ENCODE data around the gene USP4. TPM values are rescaled to one million over a fixed set of nuclear protein-coding genes. Genes with fewer than 3 reads are reported as not detected.

USP4 gene
- total and polyA plus RNA-seq, 2 experiments from 2014 or later: 16.9 to 20.3 TPM

GRCh38 chr3:49295489-49296058, 44.3 kb downstream of the USP4 start:
- no peaks in the 10 kb centered on the region for H3K79me2 ChIP-seq (replicated peaks; ENCODE audit: insufficient read depth)
- no peaks in the 10 kb centered on the region for H3K9me2 ChIP-seq (ENCODE audit: insufficient read depth)
- no peaks in the 10 kb centered on the region for H4K20me1 ChIP-seq (replicated peaks; ENCODE audit: insufficient read depth)
- H3K4me1 Mint-ChIP-seq: no peaks in the 10 kb centered on the region
- TF ChIP-seq REST (IDR thresholded peaks at IDR 0.05; ENCODE audit: unreplicated experiment): no peak
- TF ChIP-seq EZH2phosphoT487 (IDR thresholded peaks at IDR 0.05; ENCODE audit: unreplicated experiment): no peak
- no peak for TF ChIP-seq ETS1 (IDR thresholded peaks at IDR 0.05)
- TF ChIP-seq STAT1 (IDR thresholded peaks at IDR 0.05; ENCODE audit: unreplicated experiment): no peak
- no peak for TF ChIP-seq NANOG (IDR thresholded peaks at IDR 0.05; ENCODE audit: borderline replicate concordance)
- TF ChIP-seq CTCF (conservative IDR thresholded peaks at IDR 0.05; ENCODE audit: low read depth in 2 of 2): peak; percentile 58 to 85
- DNase-seq (ENCODE audit: low spot score) (peak; percentile 60), ATAC-seq (no peak)
- no peak overlapping the region for H3K4me3 Mint-ChIP-seq
- H3K4me3 ChIP-seq: no peak overlapping the region
- H3K9me3 Mint-ChIP-seq: no peaks in the 10 kb centered on the region; the same call in 2 of the 3 replicates
- no peak overlapping the region for H3K27ac Mint-ChIP-seq
- H3K27me3 Mint-ChIP-seq (ENCODE audit: insufficient read depth, low read depth, poor library complexity): no peaks in the 10 kb centered on the region
- H2AFZ ChIP-seq: no peak overlapping the region
- H3K4me2 ChIP-seq: no peak overlapping the region
- no peaks in the 10 kb centered on the region for H3K27me3 ChIP-seq (ENCODE audit: insufficient read depth)
- peaks cover 39% of the 10 kb centered on the region; the same call in 1 of the 2 replicates for H3K36me3 ChIP-seq (ENCODE audit: insufficient read depth)
- H3F3A ChIP-seq (replicated peaks; ENCODE audit: low read depth): no peaks in the 10 kb centered on the region
- peaks cover 64% of the 10 kb centered on the region for H3K36me3 Mint-ChIP-seq (ENCODE audit: low read depth)
- no peak overlapping the region for H3K27ac ChIP-seq (ENCODE audit: low read depth)
- H3K4me1 ChIP-seq (ENCODE audit: insufficient read depth): no peaks in the 10 kb centered on the region

- ATAC-seq (no peak), DNase-seq (ENCODE audit: low spot score) (no peak)
- no peak overlapping the region for H3K27ac Mint-ChIP-seq
- no peak overlapping the region for H2AFZ ChIP-seq
- no peak overlapping the region for H3K27ac ChIP-seq (ENCODE audit: low read depth)
- H3K4me3 ChIP-seq: no peak overlapping the region
- no peaks in the 10 kb centered on the region for H3K4me1 Mint-ChIP-seq
- no peaks in the 10 kb centered on the region for H3K9me2 ChIP-seq (ENCODE audit: insufficient read depth)
- no peak overlapping the region for H3K4me2 ChIP-seq
- H3F3A ChIP-seq (replicated peaks; ENCODE audit: low read depth): no peaks in the 10 kb centered on the region
- no peak overlapping the region for H3K4me3 Mint-ChIP-seq
- no peaks in the 10 kb centered on the region for H3K27me3 Mint-ChIP-seq (ENCODE audit: insufficient read depth, low read depth, poor library complexity)
- H3K27me3 ChIP-seq (ENCODE audit: insufficient read depth): no peaks in the 10 kb centered on the region
- H3K4me1 ChIP-seq (ENCODE audit: insufficient read depth): no peaks in the 10 kb centered on the region
- no peaks in the 10 kb centered on the region; the same call in 2 of the 3 replicates for H3K9me3 Mint-ChIP-seq
- TF ChIP-seq STAT1 (IDR thresholded peaks at IDR 0.05; ENCODE audit: unreplicated experiment): no peak
- no peak for TF ChIP-seq ZNF114 (CRISPR knock-in tag; IDR thresholded peaks at IDR 0.05)
- H3K36me3 ChIP-seq (ENCODE audit: insufficient read depth): peaks cover 28% of the 10 kb centered on the region; the same call in 1 of the 2 replicates
- no peaks in the 10 kb centered on the region for H4K20me1 ChIP-seq (replicated peaks; ENCODE audit: insufficient read depth)
- peaks cover 64% of the 10 kb centered on the region for H3K36me3 Mint-ChIP-seq (ENCODE audit: low read depth)
- no peaks in the 10 kb centered on the region for H3K79me2 ChIP-seq (replicated peaks; ENCODE audit: insufficient read depth)
These were observed 45.5 kb downstream of the USP4 start for GRCh38 chr3:49294343-49294742.

Data from GM23338 (cell line).